Trophoblast cell (in vitro differentiated cells and primary cell): ENCODE measurements around the gene ULK1.
A peak's percentile ranks its signal among the peaks of the same experiment; 100 is the strongest.

ENCODE experiments used
- DNase-seq, 2 donors: peaks; one replicate each; pipeline ENCODE4 v3.0.0-alpha.2; 2016
- H2AFZ ChIP-seq: 2 replicates; pipeline ENCODE4 v1.6.1; 2013; ENCODE audit warnings: low read length, moderate library complexity, mild to moderate bottlenecking; ENCODE audit not compliant: insufficient read depth, poor library complexity
- H2AK5ac ChIP-seq: 2 replicates; pipeline ENCODE4 v1.6.1; 2013; ENCODE audit warnings: mild to moderate bottlenecking, low read length
- H2BK120ac ChIP-seq: 2 replicates; pipeline ENCODE4 v1.6.1; 2013; ENCODE audit warnings: low read length, mild to moderate bottlenecking, moderate library complexity; ENCODE audit not compliant: insufficient read depth, poor library complexity
- H2BK12ac ChIP-seq: 2 replicates; pipeline ENCODE4 v1.6.1; 2013; ENCODE audit warnings: mild to moderate bottlenecking, low read length, moderate library complexity
- H2BK5ac ChIP-seq: 2 replicates; pipeline ENCODE4 v1.6.1; 2013; ENCODE audit warnings: low read length, low read depth, moderate library complexity, mild to moderate bottlenecking; ENCODE audit not compliant: poor library complexity
- H3K14ac ChIP-seq: 2 replicates; pipeline ENCODE4 v1.6.1; 2013; ENCODE audit warnings: mild to moderate bottlenecking, low read length
- H3K18ac ChIP-seq: 2 replicates; pipeline ENCODE4 v1.6.1; 2013; ENCODE audit warnings: mild to moderate bottlenecking, low read length
- H3K23ac ChIP-seq: 2 replicates; pipeline ENCODE4 v1.6.1; 2013; ENCODE audit warnings: low read length
- H3K27ac ChIP-seq: 2 replicates; pipeline ENCODE4 v1.5.1; 2013; ENCODE audit warnings: low read depth, mild to moderate bottlenecking, inconsistent platforms, low read length, moderate library complexity
- H3K27me3 ChIP-seq: 2 replicates; pipeline ENCODE4 v1.6.1; 2013; ENCODE audit warnings: inconsistent platforms, mild to moderate bottlenecking, low read length, moderate library complexity; ENCODE audit not compliant: insufficient read depth
- H3K36me3 ChIP-seq, 2 experiments: 1 replicate in 1 of 2; 2 replicates in 1 of 2; pipeline ENCODE4 v1.6.1; 2013; ENCODE audit warnings: low read length in 2 of 2, mild to moderate bottlenecking in 2 of 2, moderate library complexity in 1 of 2; ENCODE audit not compliant: insufficient read depth in 2 of 2, control insufficient read depth in 1 of 2
- H3K4ac ChIP-seq: 2 replicates; pipeline ENCODE4 v1.6.1; 2013; ENCODE audit warnings: low read depth, mild to moderate bottlenecking, low read length, moderate library complexity
- H3K4me1 ChIP-seq, 2 experiments: 1 replicate in 1 of 2; 2 replicates in 1 of 2; pipeline ENCODE4 v1.6.1; 2013; ENCODE audit warnings: low read length in 2 of 2, mild to moderate bottlenecking in 2 of 2, moderate library complexity in 1 of 2; ENCODE audit not compliant: insufficient read depth in 2 of 2, control insufficient read depth in 1 of 2
- H3K4me2 ChIP-seq: 2 replicates; pipeline ENCODE4 v1.6.1; 2013; ENCODE audit warnings: inconsistent platforms, mild to moderate bottlenecking, low read length, moderate library complexity
- H3K4me3 ChIP-seq: 2 replicates; pipeline ENCODE4 v1.5.1; 2013; ENCODE audit warnings: mild to moderate bottlenecking, low read depth, low read length, inconsistent platforms
- H3K79me1 ChIP-seq: one replicate; pipeline ENCODE4 v1.6.1; 2013; ENCODE audit warnings: low read length
- H3K79me2 ChIP-seq: 2 replicates; pipeline ENCODE4 v1.6.1; 2013; ENCODE audit warnings: low read length, mild to moderate bottlenecking; ENCODE audit not compliant: control insufficient read depth, insufficient read depth, poor library complexity
- H3K9ac ChIP-seq: 2 replicates; pipeline ENCODE4 v1.6.1; 2013; ENCODE audit warnings: mild to moderate bottlenecking, low read length
- H3K9me3 ChIP-seq: 2 replicates; pipeline ENCODE4 v1.6.1; 2013; ENCODE audit warnings: low read depth, mild to moderate bottlenecking, control low read depth, inconsistent platforms, low read length; ENCODE audit not compliant: insufficient read depth
- H4K12ac ChIP-seq: 2 replicates; pipeline ENCODE4 v1.6.1; 2013; ENCODE audit warnings: low read depth, mild to moderate bottlenecking, low read length, moderate library complexity
- H4K8ac ChIP-seq: 2 replicates; pipeline ENCODE4 v1.6.1; 2013; ENCODE audit warnings: low read depth, mild to moderate bottlenecking, low read length, moderate library complexity
- H4K91ac ChIP-seq: one replicate; pipeline ENCODE4 v1.6.1; 2013; ENCODE audit warnings: low read depth, mild to moderate bottlenecking, low read length, moderate library complexity
- WGBS: extraction: QIAGEN DNeasy Blood & Tissue Kit; methylation state at CpG from one replicate; pipeline ENCODE4 v1.1.7; 2013; ENCODE audit warnings: missing lambda C conversion rate; ENCODE audit not compliant: insufficient read length, insufficient coverage; ENCODE audit errors: extremely low coverage; 5-methylcytosine and 5-hydroxymethylcytosine counted together

Gene ULK1

GRCh38 chr12:131928080-131928710 lies 33.8 kb downstream of the ULK1 start:
- no peak overlapping the region for H3K23ac ChIP-seq
- no peak overlapping the region for H3K14ac ChIP-seq
- peak in 1 of 2 donors; percentile 47 for DNase-seq
- no peak overlapping the region for H2AK5ac ChIP-seq
- peak overlapping the region; percentile 98 for H3K4me2 ChIP-seq
- peak overlapping the region; percentile 70 for H4K12ac ChIP-seq
- peak overlapping the region; percentile 90 for H3K4me3 ChIP-seq
- peak overlapping the region; percentile 68 for H4K8ac ChIP-seq
- H3K36me3 ChIP-seq, result peaks cover 17 to 18% of the 10 kb centered on the region in 2 experiments
- no peak overlapping the region for H2BK12ac ChIP-seq
- peak overlapping the region; percentile 78 for H3K18ac ChIP-seq
- peaks cover 2% of the 10 kb centered on the region for H3K9me3 ChIP-seq
- H3K79me2 ChIP-seq, result peaks cover 11% of the 10 kb centered on the region
- peaks cover 9% of the 10 kb centered on the region for H3K79me1 ChIP-seq
- peaks cover 2 to 6% of the 10 kb centered on the region in 2 experiments for H3K4me1 ChIP-seq
- H2BK120ac ChIP-seq, result peak overlapping the region; percentile 55
- peak overlapping the region; percentile 40 for H3K27ac ChIP-seq
- H3K27me3 ChIP-seq, result no peaks in the 10 kb centered on the region
- no peak overlapping the region for H3K9ac ChIP-seq
- peak overlapping the region; percentile 84 for H3K4ac ChIP-seq
- WGBS, result no CpG with 5 or more reads among the region's 33 CpGs
- H2AFZ ChIP-seq, result peak overlapping the region; percentile 83
- H4K91ac ChIP-seq, result peak overlapping the region; percentile 80
- H2BK5ac ChIP-seq, result peak overlapping the region; percentile 50

DNA sequence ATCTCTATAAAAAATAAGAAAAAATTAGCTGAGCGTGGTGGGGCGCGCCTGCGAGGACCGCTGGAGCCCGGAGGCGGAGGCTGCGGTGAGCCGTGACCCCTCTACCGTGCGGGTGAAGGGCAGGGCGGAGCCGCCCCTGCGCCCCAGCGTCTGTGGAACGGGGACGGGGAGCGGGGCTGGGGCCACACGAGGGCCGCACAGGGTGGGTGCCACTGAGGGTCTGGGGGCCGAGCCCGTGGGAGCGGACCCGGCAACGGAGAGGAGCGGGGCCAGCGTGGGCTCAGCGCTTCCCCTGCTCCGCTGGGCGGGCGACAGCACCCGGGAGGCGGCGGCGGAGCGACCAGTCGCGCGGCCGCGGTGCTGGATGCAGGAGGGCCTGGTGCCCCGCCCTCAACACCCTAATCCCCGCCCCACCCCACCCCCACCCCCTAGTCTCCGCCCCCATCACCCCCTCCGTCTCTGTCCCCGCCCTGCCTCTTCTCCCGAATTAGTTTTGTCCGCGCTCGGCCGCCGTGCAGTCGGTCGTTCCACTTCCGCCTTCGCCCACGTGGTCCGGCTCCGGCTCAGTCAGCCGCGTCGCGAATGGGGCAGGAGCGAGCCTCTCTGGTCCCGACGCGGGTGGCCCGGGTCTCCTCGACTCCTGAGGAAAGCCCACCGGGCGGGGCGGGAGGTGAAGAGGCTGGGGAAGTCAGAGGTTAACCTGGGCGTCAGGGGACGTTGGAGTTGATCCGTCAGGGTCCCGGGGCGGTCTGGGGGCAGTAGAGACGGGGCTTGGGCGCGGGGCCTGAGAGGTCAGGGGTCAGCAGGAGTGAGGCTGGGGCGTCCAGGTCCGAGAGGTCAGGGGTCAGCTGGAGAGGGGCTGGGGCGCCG lies 34.5 kb downstream of the ULK1 start, which contains the start of gene PUS1:
Gene PUS1 (plus strand): TSS at position 566 of the 870 bp plus-strand sequence. CDS start 447 bp downstream, outside the sequence.
- peak within 1 kb of the TSS; percentile 55 for H2BK120ac ChIP-seq
- peaks cover 2 to 6% of the 10 kb centered on the region in 2 experiments for H3K4me1 ChIP-seq
- peak within 1 kb of the TSS; percentile 84 for H3K4ac ChIP-seq
- peak within 1 kb of the TSS; percentile 50 for H2BK5ac ChIP-seq
- peak within 1 kb of the TSS; percentile 84 for H4K12ac ChIP-seq
- peak within 1 kb of the TSS; percentile 88 for H3K9ac ChIP-seq
- no peak within 1 kb of the TSS for H2BK12ac ChIP-seq
- peak within 1 kb of the TSS; percentile 40 for H3K27ac ChIP-seq
- peak within 1 kb of the TSS; percentile 86 for H4K91ac ChIP-seq
- no CpG with 5 or more reads among the region's 84 CpGs for WGBS
- H3K4me2 ChIP-seq, result peak within 1 kb of the TSS; percentile 98
- H3K4me3 ChIP-seq, result peak within 1 kb of the TSS; percentile 95
- DNase-seq, result peak; percentile 88 to 95
- peak within 1 kb of the TSS; percentile 15 for H2AK5ac ChIP-seq
- H3K23ac ChIP-seq, result no peak within 1 kb of the TSS
- H3K36me3 ChIP-seq, result peaks cover 23 to 25% of the 10 kb centered on the region in 2 experiments
- H3K14ac ChIP-seq, result peak within 1 kb of the TSS; percentile 82
- peaks cover 2% of the 10 kb centered on the region for H3K9me3 ChIP-seq
- peak within 1 kb of the TSS; percentile 84 for H3K18ac ChIP-seq
- peak within 1 kb of the TSS; percentile 96 for H2AFZ ChIP-seq
- H3K27me3 ChIP-seq, result no peaks in the 10 kb centered on the region
- H4K8ac ChIP-seq, result peak within 1 kb of the TSS; percentile 85
- H3K79me1 ChIP-seq, result peaks cover 9% of the 10 kb centered on the region
- peaks cover 11% of the 10 kb centered on the region for H3K79me2 ChIP-seq

GRCh38 chr12:131929581-131930456 lies 35.4 kb downstream of the ULK1 start:
- peak overlapping the region; percentile 30 for H3K4ac ChIP-seq
- peaks cover 30 to 32% of the 10 kb centered on the region in 2 experiments for H3K36me3 ChIP-seq
- H2AK5ac ChIP-seq, result no peak overlapping the region
- H3K27ac ChIP-seq, result peak overlapping the region; percentile 22
- H2BK12ac ChIP-seq, result no peak overlapping the region
- peaks cover 2% of the 10 kb centered on the region for H3K9me3 ChIP-seq
- H3K9ac ChIP-seq, result peak overlapping the region; percentile 88
- peak overlapping the region; percentile 20 for H2BK120ac ChIP-seq
- peak overlapping the region; percentile 84 for H4K12ac ChIP-seq
- peak in 1 of 2 donors; percentile 25 for DNase-seq
- WGBS, result no CpG with 5 or more reads among the region's 87 CpGs
- peak overlapping the region; percentile 85 for H4K8ac ChIP-seq
- peak overlapping the region; percentile 84 for H3K18ac ChIP-seq
- no peaks in the 10 kb centered on the region for H3K27me3 ChIP-seq
- H3K4me2 ChIP-seq, result peak overlapping the region; percentile 92
- H2BK5ac ChIP-seq, result peak overlapping the region; percentile 45
- H3K79me2 ChIP-seq, result peaks cover 11% of the 10 kb centered on the region
- peak overlapping the region; percentile 95 for H3K4me3 ChIP-seq
- peak overlapping the region; percentile 80 for H3K14ac ChIP-seq
- peaks cover 9% of the 10 kb centered on the region for H3K79me1 ChIP-seq
- peaks cover 2 to 6% of the 10 kb centered on the region in 2 experiments for H3K4me1 ChIP-seq
- no peak overlapping the region for H3K23ac ChIP-seq
- H4K91ac ChIP-seq, result peak overlapping the region; percentile 86
- peak overlapping the region; percentile 96 for H2AFZ ChIP-seq

- Histone ChIP-seq H2AK5ac (no peak overlapping the region), H3K4ac (peak overlapping the region; percentile 30), H2BK5ac (no peak overlapping the region), H3K27ac (no peak overlapping the region), H4K91ac (no peak overlapping the region), H3K4me2 (peak overlapping the region; percentile 92), H2BK120ac (no peak overlapping the region), H3K23ac (no peak overlapping the region), H3K27me3 (no peaks in the 10 kb centered on the region), H3K18ac (no peak overlapping the region), H4K12ac (no peak overlapping the region), H3K79me1 (peaks cover 9% of the 10 kb centered on the region), H3K4me1 (peaks cover 2 to 6% of the 10 kb centered on the region in 2 experiments), H3K9me3 (peaks cover 2% of the 10 kb centered on the region), H3K9ac (no peak overlapping the region), H4K8ac (no peak overlapping the region), H3K79me2 (peaks cover 11% of the 10 kb centered on the region), H2AFZ (no peak overlapping the region), H3K4me3 (peak overlapping the region; percentile 95), H2BK12ac (no peak overlapping the region), H3K36me3 (peaks cover 30 to 32% of the 10 kb centered on the region in 2 experiments), H3K14ac (no peak overlapping the region)
- DNase-seq, result no peak
- no CpG with 5 or more reads among the region's 9 CpGs for WGBS
Measured at GRCh38 chr12:131930510-131930909, 36.1 kb downstream of the ULK1 start.
